Heart left ventricle (tissue), 16 donors: ENCODE data around the gene ATXN2. TPM values are rescaled to one million over a fixed set of nuclear protein-coding genes. Genes with fewer than 3 reads are reported as not detected.

Experiments
- ATAC-seq, 4 donors: fragments of 200-7000 bp; cut with Tn5 transposase; one replicate each; pipeline ENCODE4 v1.9.1; 2020 to 2022; ENCODE audit warnings: moderate library complexity in 4 of 4, mild to moderate bottlenecking in 3 of 4, moderate number of reproducible peaks in 1 of 4
- DNase-seq, 5 donors: peaks; one replicate each; pipeline ENCODE4 v3.0.0-alpha.2; 2020
- H3K27ac ChIP-seq, 12 donors: fragments of 200-600 bp; sonication (generic) in 4 of 12; one replicate each; pipeline versions ENCODE4 v1.5.0 to v1.8.0; 2016 to 2022; ENCODE audit warnings: mild to moderate bottlenecking in 2 of 12
- H3K27me3 ChIP-seq, 9 donors: fragments of 200-600 bp; sonication (generic) in 2 of 9; one replicate each; pipeline versions ENCODE4 v1.5.1 to v1.8.0; 2016 to 2022; ENCODE audit warnings: mild to moderate bottlenecking in 3 of 9
- H3K36me3 ChIP-seq, 9 donors: fragments of 200-600 bp; sonication (generic) in 2 of 9; one replicate each; pipeline versions ENCODE4 v1.5.0 to v1.8.0; 2018 to 2022; ENCODE audit warnings: mild to moderate bottlenecking in 2 of 9
- H3K4me1 ChIP-seq, 12 donors: fragments of 200-600 bp; sonication (generic) in 4 of 12; one replicate each; pipeline versions ENCODE4 v1.5.0 to v1.8.0; 2016 to 2022; ENCODE audit warnings: mild to moderate bottlenecking in 3 of 12
- H3K4me3 ChIP-seq, 12 donors: fragments of 200-600 bp; sonication (generic) in 4 of 12; one replicate each; pipeline versions ENCODE4 v1.5.0 to v1.8.0; 2017 to 2022; ENCODE audit warnings: mild to moderate bottlenecking in 9 of 12, moderate library complexity in 4 of 12
- H3K9me3 ChIP-seq, 12 donors: fragments of 200-600 bp; sonication (generic) in 4 of 12; one replicate each; pipeline versions ENCODE4 v1.5.0 to v1.8.0; 2016 to 2022; ENCODE audit warnings: mild to moderate bottlenecking in 1 of 12
- CTCF ChIP-seq, 12 donors: fragments of 200-600 bp; sonication (generic) in 4 of 12; IDR thresholded peaks; one replicate each; pipeline versions ENCODE4 v1.5.0 to v1.8.0; 2018 to 2022; ENCODE audit warnings: antibody characterized with exemption in 12 of 12, mild to moderate bottlenecking in 5 of 12
- POLR2A ChIP-seq, 2 donors: fragments of 450-650 bp; IDR thresholded peaks; one replicate each; pipeline ENCODE4 v1.6.1; 2017; ENCODE audit warnings: antibody characterized with exemption in 2 of 2, mild to moderate bottlenecking in 2 of 2, moderate library complexity in 2 of 2
- WGBS, 4 donors: extraction: QIAGEN DNeasy Blood & Tissue Kit in 2 of 4; methylation state at CpG; one replicate each; pipeline versions ENCODE4 v1.1.5 to v1.1.7; 2013 to 2018; 5-methylcytosine and 5-hydroxymethylcytosine counted together
- intact Hi-C, 10 donors: fragments of 100-400 bp; cut with DNase I; formaldehyde crosslinking; loops; one replicate each; pipeline versions ENCODE4 v1.11.1 to v1.14.2; 2022
- polyA plus RNA-seq, 2 donors: library from polyadenylated mRNA; stranded (reverse); fragments of 200-250 nt; gene quantifications; one replicate each; pipeline ENCODE4 v1.2.3, GENCODE V29; 2013
- total RNA-seq, 9 donors: library from RNA; depleted of rRNA in 2 of 9; stranded (reverse); fragments of >200 nt in 2 of 9; fragmentation: NEBNext Ultra II Directional in 3 of 9; extraction: Animal tissue kit (Norgen Biotek cat#: 25700) in 3 of 9; gene quantifications; one replicate each; pipeline versions ENCODE4 v1.1.0 to v1.2.4, GENCODE V29; 2016 to 2023
- donor health status: ischemic (EF 13 %, LVEDD 7.1; RV severe dilation, severe dysfunction).
- donor health status: healthy with polysubstance abuse.
- donor health status: DM: no; HTN: yes; CAD: no.
- donor health status: DM: no; HTN: no; CAD: no.
- donor health status: ischemic (EF 25% LVEDD 6.9; RV normal size, moderate dysfunction).
- donor health status: ischemic (EF 25% LVEDD 5.7; RV mildly dilated, moderate dysfunction).
- donor health status: healthy.
- donor health status: DM: yes; HTN: yes; CAD: no.
- donor health status: ischemic (EF 35%, LVEDD 5.7; RV mildly dilated, moderate dysfunction).
- donor health status: nonischemic (EF 11% LVEDD 7.7; RV severe dilation, severe dysfunction).
- donor health status: DM: yes; HTN: yes; CAD: no.
- donor health status: PGD.
- donor health status: ischemic (EF 29% LVEDD 5.4; RV normal size, mild dysfunction).
- donor health status: nonischemic (EF 23%, LVEDD 6.1; RV moderate dilation, normal function).

Gene ATXN2
- total and polyA plus RNA-seq, 11 donors = 23.6 to 59.3 (median 46.8) TPM

GRCh38 chr12:111414711-111415252 is 184.3 kb downstream of the ATXN2 start:
- Histone ChIP-seq H3K27ac (peak overlapping the region in 11 of 12 donors; percentile 86 to 99 (median 97)), H3K4me1 (peaks cover 31 to 89% (median 62%) of the 10 kb centered on the region in 12 donors), H3K4me3 (no peak overlapping the region), H3K36me3 (peaks cover 0 to 44% (median 25%) of the 10 kb centered on the region in 9 donors), H3K9me3 (no peaks in the 10 kb centered on the region), H3K27me3 (no peaks in the 10 kb centered on the region)
- no peak for TF ChIP-seq POLR2A (IDR thresholded peaks at IDR 0.05)
- TF ChIP-seq CTCF (IDR thresholded peaks at IDR 0.05) = no peak
- intact Hi-C loops = no loop called here
- no peak for DNase-seq
- WGBS, 4 donors = 88 to 92% (median 91%) methylated on average over 7 of the region's 7 CpGs
- no peak for ATAC-seq

DNA sequence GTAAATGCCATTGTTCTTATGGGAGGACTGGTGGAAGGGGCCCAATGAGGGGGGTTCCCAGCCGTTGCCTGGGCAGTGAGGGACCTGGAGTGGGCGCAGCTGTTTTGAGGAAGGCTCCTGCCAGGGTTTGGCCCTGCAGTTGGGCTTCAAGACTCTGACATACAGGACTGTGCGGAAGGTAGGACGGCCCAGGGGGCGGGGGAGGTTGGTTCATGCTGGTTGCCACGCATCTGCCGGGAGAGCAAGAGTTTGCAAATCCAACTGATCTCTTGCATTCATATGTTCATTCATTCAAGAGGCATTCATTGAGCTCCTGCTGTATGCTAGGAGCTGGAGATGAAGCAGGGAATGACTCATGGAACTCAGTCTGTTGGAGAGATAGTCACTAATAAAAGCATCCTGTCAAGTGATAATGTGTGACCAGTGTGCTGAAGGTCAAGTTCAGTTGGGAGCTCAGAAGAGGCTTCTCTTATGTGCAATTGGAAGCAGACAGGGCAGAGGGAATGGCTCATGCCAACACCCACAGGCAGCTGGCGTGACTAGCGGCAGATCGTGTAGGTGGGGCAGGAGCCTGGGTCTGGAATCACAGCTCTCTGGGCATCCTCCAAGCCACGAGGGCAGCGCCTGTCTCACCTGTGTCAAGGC is 185.6 kb downstream of the ATXN2 start:
- TF ChIP-seq POLR2A (IDR thresholded peaks at IDR 0.05) (no peak), CTCF (IDR thresholded peaks at IDR 0.05) (no peak)
- intact Hi-C loops = loop anchor here in 1 of 10 donors (2.0 kb wide), 1 partner anchor 13 kb away; no protein-coding TSS in a partner anchor
- no peak overlapping the region for H3K4me3 ChIP-seq
- H3K4me1 ChIP-seq = peaks cover 40 to 89% (median 68%) of the 10 kb centered on the region in 12 donors
- no peaks in the 10 kb centered on the region for H3K27me3 ChIP-seq
- H3K36me3 ChIP-seq = peaks cover 0 to 35% (median 14%) of the 10 kb centered on the region in 9 donors
- H3K9me3 ChIP-seq = no peaks in the 10 kb centered on the region
- 54 to 59% (median 58%) methylated on average over 12 of the region's 12 CpGs for WGBS, 4 donors
- DNase-seq = peak in 3 of 5 donors; percentile 62 to 82 (median 81)
- peak; percentile 33 to 70 (median 49) for ATAC-seq
- peak overlapping the region; percentile 49 to 99 (median 97) for H3K27ac ChIP-seq

DNA sequence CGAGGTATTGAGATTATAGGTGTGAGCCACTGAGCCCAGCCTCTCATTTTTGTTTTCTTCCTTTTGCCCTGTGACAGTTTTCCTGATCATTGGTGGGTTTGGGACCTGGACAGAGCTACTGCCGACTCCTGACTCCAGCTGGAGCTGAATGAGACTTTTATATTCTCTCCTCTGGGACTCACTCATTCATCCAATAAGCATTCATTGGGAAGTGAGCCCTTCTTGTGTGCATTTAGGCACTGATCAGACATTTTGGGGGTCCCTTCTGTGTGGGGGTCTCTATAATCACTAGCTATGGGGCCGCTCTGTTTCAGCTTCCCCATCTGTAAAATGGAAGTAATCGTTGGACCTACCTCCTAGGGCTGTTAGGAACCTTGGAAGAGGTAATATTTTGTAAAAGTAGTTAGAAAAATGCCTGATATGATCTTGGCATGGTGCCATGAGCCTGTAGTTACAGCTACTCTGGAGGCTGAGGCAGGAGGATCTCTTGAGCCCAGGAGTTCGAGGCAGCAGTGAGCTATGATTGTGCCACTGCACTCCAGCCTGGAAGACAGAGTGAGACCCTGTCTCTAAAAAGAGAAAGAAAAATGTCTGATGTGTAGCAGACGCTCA is 186.2 kb downstream of the ATXN2 start:
- no peaks in the 10 kb centered on the region for H3K9me3 ChIP-seq
- H3K27me3 ChIP-seq = no peaks in the 10 kb centered on the region
- no peak for ATAC-seq
- DNase-seq = no peak
- no peak overlapping the region for H3K4me3 ChIP-seq
- H3K36me3 ChIP-seq = peaks cover 0 to 30% (median 8%) of the 10 kb centered on the region in 9 donors
- 50 to 58% (median 55%) methylated on average over 6 of the region's 6 CpGs for WGBS, 4 donors
- intact Hi-C loops = loop anchor here in 1 of 10 donors (2.0 kb wide), 1 partner anchor 14 kb away; no protein-coding TSS in a partner anchor
- peaks cover 43 to 89% (median 75%) of the 10 kb centered on the region in 12 donors for H3K4me1 ChIP-seq
- peak overlapping the region; percentile 49 to 99 (median 97) for H3K27ac ChIP-seq
- TF ChIP-seq POLR2A (IDR thresholded peaks at IDR 0.05) = no peak

- peaks cover 46 to 90% (median 82%) of the 10 kb centered on the region in 12 donors for H3K4me1 ChIP-seq
- H3K27ac ChIP-seq = peak overlapping the region; percentile 79 to 99 (median 97)
- intact Hi-C loops = loop anchor here in 1 of 10 donors (2.0 kb wide), 1 partner anchor 15 kb away; no protein-coding TSS in a partner anchor
- H3K27me3 ChIP-seq = no peaks in the 10 kb centered on the region
- WGBS, 4 donors = 30 to 38% (median 33%) methylated on average over 11 to 15 of the region's 15 CpGs
- DNase-seq (peak in 3 of 5 donors; percentile 61 to 73 (median 73)), ATAC-seq (peak; percentile 10 to 26 (median 16))
- peaks cover 0 to 25% (median 7%) of the 10 kb centered on the region in 9 donors for H3K36me3 ChIP-seq
- TF ChIP-seq POLR2A (IDR thresholded peaks at IDR 0.05) (no peak), CTCF (IDR thresholded peaks at IDR 0.05) (no peak)
- H3K9me3 ChIP-seq = no peaks in the 10 kb centered on the region
- peak overlapping the region in 2 of 12 donors; percentile 9 to 15 for H3K4me3 ChIP-seq
Observed at GRCh38 chr12:111412007-111412829, 186.9 kb downstream of the ATXN2 start.
